ENCODE results near the gene PITPNC1. TPM values are rescaled to one million over a fixed set of nuclear protein-coding genes. Genes with fewer than 3 reads are reported as not detected.

The PITPNC1 gene
- total RNA-seq, 6 donors from 2014 or later = 8.5 to 23.3 (median 13.7) TPM

GRCh38 chr17:67412032-67412431, 35.0 kb downstream of the PITPNC1 start:
- Histone ChIP-seq H3K27me3 (no peaks in the 10 kb centered on the region), H3K36me3 (no peaks in the 10 kb centered on the region), H3K4me1 (peaks cover 5 to 16% (median 9%) of the 10 kb centered on the region in 4 donors), H3K27ac (no peak overlapping the region), H3K9me3 (no peaks in the 10 kb centered on the region), H3K4me3 (no peak overlapping the region)
- ATAC-seq (ENCODE audit: low FRiP score in 2 of 2) (no peak), DNase-seq (no peak)
- 48 to 59% methylated on average over 4 of the region's 4 CpGs for WGBS, 2 donors
- TF ChIP-seq CTCF (IDR thresholded peaks at IDR 0.05) = no peak
- no peak for TF ChIP-seq EP300 (IDR thresholded peaks at IDR 0.05)
- no peak for TF ChIP-seq POLR2AphosphoS5 (IDR thresholded peaks at IDR 0.05)
- TF ChIP-seq POLR2A (IDR thresholded peaks at IDR 0.05) = no peak

GRCh38 chr17:67412941-67413340, 35.9 kb downstream of the PITPNC1 start:
- Histone ChIP-seq H3K4me1 (peaks cover 5 to 14% (median 9%) of the 10 kb centered on the region in 4 donors), H3K27me3 (no peaks in the 10 kb centered on the region), H3K27ac (no peak overlapping the region), H3K4me3 (no peak overlapping the region), H3K36me3 (no peaks in the 10 kb centered on the region), H3K9me3 (no peaks in the 10 kb centered on the region)
- 58 to 63% methylated on average over 2 of the region's 2 CpGs for WGBS, 2 donors
- no peak for DNase-seq
- ATAC-seq (ENCODE audit: low FRiP score in 2 of 2) = no peak
- TF ChIP-seq CTCF (IDR thresholded peaks at IDR 0.05) (no peak), POLR2AphosphoS5 (IDR thresholded peaks at IDR 0.05) (no peak), POLR2A (IDR thresholded peaks at IDR 0.05) (no peak), EP300 (IDR thresholded peaks at IDR 0.05) (no peak)

GRCh38 chr17:67413388-67413787, 36.3 kb downstream of the PITPNC1 start:
- H3K27ac ChIP-seq = no peak overlapping the region
- WGBS, 2 donors = 93 to 94% methylated on average over 5 of the region's 5 CpGs
- H3K4me3 ChIP-seq = no peak overlapping the region
- peaks cover 5 to 10% (median 9%) of the 10 kb centered on the region in 4 donors for H3K4me1 ChIP-seq
- H3K9me3 ChIP-seq = no peaks in the 10 kb centered on the region
- DNase-seq (no peak), ATAC-seq (ENCODE audit: low FRiP score in 2 of 2) (no peak)
- H3K27me3 ChIP-seq = no peaks in the 10 kb centered on the region
- no peaks in the 10 kb centered on the region for H3K36me3 ChIP-seq
- TF ChIP-seq EP300 (IDR thresholded peaks at IDR 0.05) = no peak
- no peak for TF ChIP-seq POLR2A (IDR thresholded peaks at IDR 0.05)
- no peak for TF ChIP-seq POLR2AphosphoS5 (IDR thresholded peaks at IDR 0.05)
- TF ChIP-seq CTCF (IDR thresholded peaks at IDR 0.05) = no peak

- WGBS, 2 donors = 97 to 100% methylated on average over 1 of the region's 1 CpG
- ATAC-seq (ENCODE audit: low FRiP score in 2 of 2) = no peak
- TF ChIP-seq POLR2AphosphoS5 (IDR thresholded peaks at IDR 0.05) (no peak), EP300 (IDR thresholded peaks at IDR 0.05) (no peak), CTCF (IDR thresholded peaks at IDR 0.05) (no peak), POLR2A (IDR thresholded peaks at IDR 0.05) (no peak)
- Histone ChIP-seq H3K4me3 (no peak overlapping the region), H3K36me3 (no peaks in the 10 kb centered on the region), H3K27ac (no peak overlapping the region), H3K9me3 (no peaks in the 10 kb centered on the region), H3K27me3 (no peaks in the 10 kb centered on the region), H3K4me1 (peaks cover 5 to 10% (median 9%) of the 10 kb centered on the region in 4 donors)
- DNase-seq = no peak
These were observed 37.0 kb downstream of the PITPNC1 start for GRCh38 chr17:67414130-67414529.

- no peaks in the 10 kb centered on the region for H3K9me3 ChIP-seq
- TF ChIP-seq POLR2A (IDR thresholded peaks at IDR 0.05) (no peak), CTCF (IDR thresholded peaks at IDR 0.05) (no peak), EP300 (IDR thresholded peaks at IDR 0.05) (no peak), POLR2AphosphoS5 (IDR thresholded peaks at IDR 0.05) (no peak)
- H3K36me3 ChIP-seq = no peaks in the 10 kb centered on the region
- peaks cover 5 to 10% (median 9%) of the 10 kb centered on the region in 4 donors for H3K4me1 ChIP-seq
- H3K27ac ChIP-seq = no peak overlapping the region
- no peak overlapping the region for H3K4me3 ChIP-seq
- DNase-seq (no peak), ATAC-seq (ENCODE audit: low FRiP score in 2 of 2) (no peak)
- no peaks in the 10 kb centered on the region for H3K27me3 ChIP-seq
- 98% methylated on average over 2 of the region's 2 CpGs for WGBS, 2 donors
These were observed 37.5 kb downstream of the PITPNC1 start for GRCh38 chr17:67414559-67414958.

Data from upper lobe of left lung (tissue), 6 donors.